CD8-positive, alpha-beta memory T cell (primary cell): ENCODE measurements around the gene EPYC. TPM values are rescaled to one million over a fixed set of nuclear protein-coding genes. Genes with fewer than 3 reads are reported as not detected.

Experiments
- CTCF ChIA-PET: fragments of 350-600 bp; sonication (Branson Sonifier 250); formaldehyde crosslinking; loops from one replicate; lab custom pipeline; 2021; ENCODE audit warnings: antibody characterized with exemption; lab: Charles Lee
- POLR2A ChIA-PET: fragments of 350-600 bp; sonication (Branson Sonifier 250); formaldehyde crosslinking; loops from one replicate; lab custom pipeline; 2021; ENCODE audit warnings: antibody characterized with exemption; lab: Charles Lee
- DNase-seq, 5 donors: peaks; one replicate each; pipeline versions ENCODE4 v3.0.0 to v3.0.0-alpha.2; 2020 to 2022; ENCODE audit warnings: mixed read lengths in 1 of 5
- H3K27ac ChIP-seq: one replicate; pipeline ENCODE4 v1.7.0; 2013; ENCODE audit warnings: low read depth, mild to moderate bottlenecking, low read length, moderate library complexity
- H3K27me3 ChIP-seq: 2 replicates; pipeline ENCODE4 v1.7.0; 2013; ENCODE audit warnings: low read length, mild to moderate bottlenecking; ENCODE audit not compliant: insufficient read depth, poor library complexity, severe bottlenecking
- H3K36me3 ChIP-seq: 2 replicates; pipeline ENCODE4 v1.7.0; 2013; ENCODE audit warnings: mild to moderate bottlenecking, low read length, moderate library complexity; ENCODE audit not compliant: insufficient read depth
- H3K4me1 ChIP-seq: 2 replicates; pipeline ENCODE4 v1.7.0; 2013; ENCODE audit warnings: mild to moderate bottlenecking, low read length, moderate library complexity; ENCODE audit not compliant: insufficient read depth
- H3K4me3 ChIP-seq: 2 replicates; pipeline ENCODE4 v1.7.0; 2013; ENCODE audit warnings: mild to moderate bottlenecking, low read length
- H3K9me3 ChIP-seq: 2 replicates; pipeline ENCODE4 v1.7.0; 2013; ENCODE audit warnings: mild to moderate bottlenecking, low read length
- H3K27ac Mint-ChIP-seq, 8 donors: one replicate each; pipeline ENCODE4 v1.8.0; 2020 to 2021; ENCODE audit warnings: mixed read lengths in 8 of 8, mild to moderate bottlenecking in 6 of 8, inconsistent platforms in 3 of 8, moderate library complexity in 3 of 8
- H3K27me3 Mint-ChIP-seq, 2 donors: one replicate each; pipeline ENCODE4 v1.8.0; 2020 to 2021; ENCODE audit warnings: mixed read lengths in 2 of 2, mild to moderate bottlenecking in 1 of 2, moderate library complexity in 1 of 2
- H3K36me3 Mint-ChIP-seq, 3 donors: one replicate each; pipeline ENCODE4 v1.8.0; 2020 to 2021; ENCODE audit warnings: mixed read lengths in 3 of 3, inconsistent platforms in 1 of 3, mild to moderate bottlenecking in 1 of 3
- H3K4me1 Mint-ChIP-seq, 3 donors: one replicate each; pipeline ENCODE4 v1.8.0; 2020 to 2021; ENCODE audit warnings: mixed read lengths in 3 of 3, inconsistent platforms in 1 of 3, mild to moderate bottlenecking in 1 of 3
- H3K4me3 Mint-ChIP-seq, 7 donors: one replicate each; pipeline ENCODE4 v1.8.0; 2020 to 2021; ENCODE audit warnings: mixed read lengths in 7 of 7, mild to moderate bottlenecking in 6 of 7, moderate library complexity in 4 of 7, inconsistent platforms in 2 of 7
- H3K9me3 Mint-ChIP-seq, 5 donors: one replicate each; pipeline ENCODE4 v1.8.0; 2020 to 2022; ENCODE audit warnings: mixed read lengths in 5 of 5, mild to moderate bottlenecking in 3 of 5, moderate library complexity in 2 of 5, inconsistent platforms in 1 of 5
- polyA plus RNA-seq: library from polyadenylated mRNA; unstranded; fragments of 300-500 nt; fragmentation: Illumina TruSeq; gene quantifications from one replicate; pipeline ENCODE4 v1.2.3, GENCODE V29; 2021
- total RNA-seq, 2 experiments: library from RNA; stranded (reverse); gene quantifications; one replicate each; pipeline ENCODE4 v1.2.3, GENCODE V29; 2021

EPYC gene
- total and polyA plus RNA-seq, 3 experiments from 2014 or later = not detected

- H3K4me1 Mint-ChIP-seq = no peaks in the 10 kb centered on the region
- Histone ChIP-seq H3K36me3 (no peaks in the 10 kb centered on the region), H3K4me1 (no peaks in the 10 kb centered on the region), H3K27ac (no peak overlapping the region), H3K4me3 (no peak overlapping the region), H3K27me3 (no peaks in the 10 kb centered on the region), H3K9me3 (no peaks in the 10 kb centered on the region)
- DNase-seq = no peak
- H3K27me3 Mint-ChIP-seq = peaks cover 0 to 1% of the 10 kb centered on the region in 2 donors
- no peaks in the 10 kb centered on the region for H3K9me3 Mint-ChIP-seq
- no peak overlapping the region for H3K27ac Mint-ChIP-seq
- ChIA-PET POLR2A (no interaction called here), CTCF (no interaction called here)
- H3K4me3 Mint-ChIP-seq = no peak overlapping the region
- H3K36me3 Mint-ChIP-seq = no peaks in the 10 kb centered on the region
These were observed 18.7 kb upstream of the EPYC start for GRCh38 chr12:91023326-91024004.

GRCh38 chr12:91021076-91021475 is 16.3 kb upstream of the EPYC start:
- no peak overlapping the region for H3K4me3 Mint-ChIP-seq
- H3K4me1 Mint-ChIP-seq = no peaks in the 10 kb centered on the region
- POLR2A ChIA-PET = no interaction called here
- H3K27ac Mint-ChIP-seq = no peak overlapping the region
- CTCF ChIA-PET = no interaction called here
- H3K4me1 ChIP-seq = no peaks in the 10 kb centered on the region
- H3K36me3 ChIP-seq = no peaks in the 10 kb centered on the region
- H3K27me3 ChIP-seq = no peaks in the 10 kb centered on the region
- no peaks in the 10 kb centered on the region for H3K9me3 ChIP-seq
- no peaks in the 10 kb centered on the region for H3K27me3 Mint-ChIP-seq
- no peak for DNase-seq
- no peaks in the 10 kb centered on the region for H3K36me3 Mint-ChIP-seq
- no peak overlapping the region for H3K4me3 ChIP-seq
- no peaks in the 10 kb centered on the region for H3K9me3 Mint-ChIP-seq
- no peak overlapping the region for H3K27ac ChIP-seq

- H3K27ac Mint-ChIP-seq = no peak overlapping the region
- H3K4me3 Mint-ChIP-seq = no peak overlapping the region
- Histone ChIP-seq H3K4me1 (no peaks in the 10 kb centered on the region), H3K4me3 (no peak overlapping the region), H3K9me3 (no peaks in the 10 kb centered on the region), H3K36me3 (no peaks in the 10 kb centered on the region), H3K27ac (no peak overlapping the region), H3K27me3 (no peaks in the 10 kb centered on the region)
- H3K36me3 Mint-ChIP-seq = no peaks in the 10 kb centered on the region
- no peaks in the 10 kb centered on the region for H3K4me1 Mint-ChIP-seq
- DNase-seq = no peak
- H3K9me3 Mint-ChIP-seq = peaks cover 0 to 3% (median 2%) of the 10 kb centered on the region in 5 donors
- CTCF ChIA-PET = no interaction called here
- peaks cover 0 to 2% of the 10 kb centered on the region in 2 donors for H3K27me3 Mint-ChIP-seq
- POLR2A ChIA-PET = no interaction called here
These were observed 14.7 kb upstream of the EPYC start for GRCh38 chr12:91019455-91019854.

- no peaks in the 10 kb centered on the region for H3K36me3 ChIP-seq
- H3K4me1 ChIP-seq = no peaks in the 10 kb centered on the region
- Mint-ChIP-seq H3K4me1 (no peaks in the 10 kb centered on the region), H3K27me3 (peaks cover 0 to 5% of the 10 kb centered on the region in 2 donors), H3K9me3 (peaks cover 0 to 4% (median 2%) of the 10 kb centered on the region in 5 donors), H3K36me3 (no peaks in the 10 kb centered on the region), H3K4me3 (no peak overlapping the region), H3K27ac (no peak overlapping the region)
- H3K4me3 ChIP-seq = no peak overlapping the region
- H3K9me3 ChIP-seq = no peaks in the 10 kb centered on the region
- ChIA-PET POLR2A (no interaction called here), CTCF (no interaction called here)
- no peak for DNase-seq
- no peak overlapping the region for H3K27ac ChIP-seq
- no peaks in the 10 kb centered on the region for H3K27me3 ChIP-seq
These were observed 12.9 kb upstream of the EPYC start for GRCh38 chr12:91017511-91018263.

- no peaks in the 10 kb centered on the region for H3K36me3 Mint-ChIP-seq
- H3K27me3 Mint-ChIP-seq = peaks cover 0 to 5% of the 10 kb centered on the region in 2 donors
- CTCF ChIA-PET = no interaction called here
These were observed 12.3 kb upstream of the EPYC start for GRCh38 chr12:91017043-91017442.

GRCh38 chr12:91009319-91009950 is 4.7 kb upstream of the EPYC start:
- H3K27me3 ChIP-seq = no peaks in the 10 kb centered on the region
- CTCF ChIA-PET = no interaction called here
- no peak overlapping the region for H3K4me3 ChIP-seq
- H3K9me3 Mint-ChIP-seq = peaks cover 0 to 2% (median 0%) of the 10 kb centered on the region in 5 donors
- H3K4me3 Mint-ChIP-seq = no peak overlapping the region
- no peak overlapping the region for H3K27ac Mint-ChIP-seq
- peaks cover 0 to 10% (median 0%) of the 10 kb centered on the region in 3 donors for H3K4me1 Mint-ChIP-seq
- H3K36me3 Mint-ChIP-seq = no peaks in the 10 kb centered on the region
- no peaks in the 10 kb centered on the region for H3K9me3 ChIP-seq
- no peaks in the 10 kb centered on the region for H3K36me3 ChIP-seq
- DNase-seq = no peak
- no peak overlapping the region for H3K27ac ChIP-seq
- H3K27me3 Mint-ChIP-seq = peaks cover 0 to 4% of the 10 kb centered on the region in 2 donors
- POLR2A ChIA-PET = no interaction called here
- no peaks in the 10 kb centered on the region for H3K4me1 ChIP-seq

More at GRCh38 chr12:91017043-91017442, 12.3 kb upstream of the EPYC start:
- no peaks in the 10 kb centered on the region for H3K4me1 Mint-ChIP-seq
- Histone ChIP-seq H3K27ac (no peak overlapping the region), H3K9me3 (no peaks in the 10 kb centered on the region), H3K27me3 (no peaks in the 10 kb centered on the region), H3K4me3 (no peak overlapping the region), H3K4me1 (no peaks in the 10 kb centered on the region), H3K36me3 (no peaks in the 10 kb centered on the region)
- peaks cover 0 to 4% (median 2%) of the 10 kb centered on the region in 5 donors for H3K9me3 Mint-ChIP-seq
- no peak overlapping the region for H3K4me3 Mint-ChIP-seq
- no peak for DNase-seq
- POLR2A ChIA-PET = no interaction called here
- H3K27ac Mint-ChIP-seq = no peak overlapping the region

GRCh38 chr12:91007531-91008290 is 2.9 kb upstream of the EPYC start:
- no peak overlapping the region for H3K4me3 Mint-ChIP-seq
- POLR2A ChIA-PET = no interaction called here
- no peaks in the 10 kb centered on the region for H3K9me3 Mint-ChIP-seq
- Histone ChIP-seq H3K27ac (no peak overlapping the region), H3K4me3 (no peak overlapping the region), H3K36me3 (no peaks in the 10 kb centered on the region), H3K27me3 (no peaks in the 10 kb centered on the region), H3K4me1 (no peaks in the 10 kb centered on the region), H3K9me3 (no peaks in the 10 kb centered on the region)
- H3K27ac Mint-ChIP-seq = peak overlapping the region in 1 of 8 donors; percentile 59
- H3K4me1 Mint-ChIP-seq = peaks cover 0 to 10% (median 0%) of the 10 kb centered on the region in 3 donors
- no peaks in the 10 kb centered on the region for H3K36me3 Mint-ChIP-seq
- H3K27me3 Mint-ChIP-seq = peaks cover 0 to 1% of the 10 kb centered on the region in 2 donors
- CTCF ChIA-PET = no interaction called here
- DNase-seq = no peak
